Panc1 (cell line): ENCODE measurements around the gene SHANK2.

Experiments used
- POLR2AphosphoS5 ChIP-seq: IDR thresholded peaks from 2 replicates; pipeline ENCODE4 v1.6.1; 2012; ENCODE audit warnings: mild to moderate bottlenecking, low read depth, low read length, moderate library complexity
- TF ChIP-seq, protein P1 (sequence below): fragments of 450-650 bp; IDR thresholded peaks from 2 replicates; pipeline ENCODE4 v1.5.1; 2017; ENCODE audit warnings: mild to moderate bottlenecking
- TF ChIP-seq, protein P2 (sequence below), 2 experiments: IDR thresholded peaks; 2 replicates each; pipeline ENCODE4 v1.6.1; 2011 to 2012; ENCODE audit warnings: low read depth in 2 of 2, control low read depth in 1 of 2, low read length in 1 of 2, mild to moderate bottlenecking in 1 of 2, moderate library complexity in 1 of 2; ENCODE audit not compliant: insufficient read depth in 1 of 2

DNA sequence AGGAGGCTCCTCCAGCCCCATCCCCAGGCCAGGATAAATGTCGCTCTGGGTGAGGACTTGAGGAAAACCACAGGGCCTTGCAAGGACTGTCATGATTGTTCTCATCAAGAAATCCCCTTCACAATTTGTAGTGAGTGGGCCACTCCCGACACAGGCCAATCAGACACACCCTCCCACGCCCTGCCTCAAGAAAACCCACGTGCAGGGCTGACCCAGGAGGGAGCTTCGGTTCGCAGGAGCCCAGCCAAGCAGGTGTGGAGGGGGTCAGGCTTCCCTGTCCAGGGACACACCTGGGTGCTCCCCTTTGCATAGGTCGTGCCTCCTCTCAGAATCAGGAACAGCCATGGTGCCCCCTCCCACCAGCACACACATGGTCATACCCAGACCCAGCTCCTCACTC, 43.2 kb downstream of the SHANK2 start:
- no peak for TF ChIP-seq POLR2AphosphoS5
- TF ChIP-seq, protein P1, sequence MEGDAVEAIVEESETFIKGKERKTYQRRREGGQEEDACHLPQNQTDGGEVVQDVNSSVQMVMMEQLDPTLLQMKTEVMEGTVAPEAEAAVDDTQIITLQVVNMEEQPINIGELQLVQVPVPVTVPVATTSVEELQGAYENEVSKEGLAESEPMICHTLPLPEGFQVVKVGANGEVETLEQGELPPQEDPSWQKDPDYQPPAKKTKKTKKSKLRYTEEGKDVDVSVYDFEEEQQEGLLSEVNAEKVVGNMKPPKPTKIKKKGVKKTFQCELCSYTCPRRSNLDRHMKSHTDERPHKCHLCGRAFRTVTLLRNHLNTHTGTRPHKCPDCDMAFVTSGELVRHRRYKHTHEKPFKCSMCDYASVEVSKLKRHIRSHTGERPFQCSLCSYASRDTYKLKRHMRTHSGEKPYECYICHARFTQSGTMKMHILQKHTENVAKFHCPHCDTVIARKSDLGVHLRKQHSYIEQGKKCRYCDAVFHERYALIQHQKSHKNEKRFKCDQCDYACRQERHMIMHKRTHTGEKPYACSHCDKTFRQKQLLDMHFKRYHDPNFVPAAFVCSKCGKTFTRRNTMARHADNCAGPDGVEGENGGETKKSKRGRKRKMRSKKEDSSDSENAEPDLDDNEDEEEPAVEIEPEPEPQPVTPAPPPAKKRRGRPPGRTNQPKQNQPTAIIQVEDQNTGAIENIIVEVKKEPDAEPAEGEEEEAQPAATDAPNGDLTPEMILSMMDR = no peak
- TF ChIP-seq, protein P2, sequence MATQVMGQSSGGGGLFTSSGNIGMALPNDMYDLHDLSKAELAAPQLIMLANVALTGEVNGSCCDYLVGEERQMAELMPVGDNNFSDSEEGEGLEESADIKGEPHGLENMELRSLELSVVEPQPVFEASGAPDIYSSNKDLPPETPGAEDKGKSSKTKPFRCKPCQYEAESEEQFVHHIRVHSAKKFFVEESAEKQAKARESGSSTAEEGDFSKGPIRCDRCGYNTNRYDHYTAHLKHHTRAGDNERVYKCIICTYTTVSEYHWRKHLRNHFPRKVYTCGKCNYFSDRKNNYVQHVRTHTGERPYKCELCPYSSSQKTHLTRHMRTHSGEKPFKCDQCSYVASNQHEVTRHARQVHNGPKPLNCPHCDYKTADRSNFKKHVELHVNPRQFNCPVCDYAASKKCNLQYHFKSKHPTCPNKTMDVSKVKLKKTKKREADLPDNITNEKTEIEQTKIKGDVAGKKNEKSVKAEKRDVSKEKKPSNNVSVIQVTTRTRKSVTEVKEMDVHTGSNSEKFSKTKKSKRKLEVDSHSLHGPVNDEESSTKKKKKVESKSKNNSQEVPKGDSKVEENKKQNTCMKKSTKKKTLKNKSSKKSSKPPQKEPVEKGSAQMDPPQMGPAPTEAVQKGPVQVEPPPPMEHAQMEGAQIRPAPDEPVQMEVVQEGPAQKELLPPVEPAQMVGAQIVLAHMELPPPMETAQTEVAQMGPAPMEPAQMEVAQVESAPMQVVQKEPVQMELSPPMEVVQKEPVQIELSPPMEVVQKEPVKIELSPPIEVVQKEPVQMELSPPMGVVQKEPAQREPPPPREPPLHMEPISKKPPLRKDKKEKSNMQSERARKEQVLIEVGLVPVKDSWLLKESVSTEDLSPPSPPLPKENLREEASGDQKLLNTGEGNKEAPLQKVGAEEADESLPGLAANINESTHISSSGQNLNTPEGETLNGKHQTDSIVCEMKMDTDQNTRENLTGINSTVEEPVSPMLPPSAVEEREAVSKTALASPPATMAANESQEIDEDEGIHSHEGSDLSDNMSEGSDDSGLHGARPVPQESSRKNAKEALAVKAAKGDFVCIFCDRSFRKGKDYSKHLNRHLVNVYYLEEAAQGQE (IDR thresholded peaks at IDR 0.05; ENCODE audit: insufficient read depth in 1 of 2, low read depth in 2 of 2, low read length in 1 of 2) = no peak
